ENCODE data around the gene CDH8.

GRCh38 chr16:61644736-61645135, 391.5 kb downstream of the CDH8 start:
- TF ChIP-seq CTCF (conservative IDR thresholded peaks at IDR 0.05; ENCODE audit: low read depth, low read length) (no peak), EZH2 (IDR thresholded peaks at IDR 0.05; ENCODE audit: borderline replicate concordance, low read depth, low read length, poor library complexity, severe bottlenecking) (no peak)

Data from A673 (cell line).